SK-N-SH treated with all-trans-retinoic acid at 6 μM for 48 hours (cell line): Measurements from ENCODE around the gene MSLN.
"Not testable (repeated sequence)": the region's sequence is repeated elsewhere in the genome, so short reads cannot be mapped to it uniquely, and the experiment has no call there.

Source experiments
- ATAC-seq: fragments of 200-7000 bp; cut with Tn5 transposase; 3 replicates; pipeline ENCODE4 v1.9.1; 2020; ENCODE audit warnings: mild to moderate bottlenecking, moderate library complexity
- ARNTL ChIP-seq: fragments of 450-650 bp; formaldehyde crosslinking; IDR thresholded peaks from 2 replicates; pipeline ENCODE4 v1.5.0; 2020; ENCODE audit warnings: low read depth, mild to moderate bottlenecking, moderate library complexity, borderline replicate concordance
- BACH2 ChIP-seq: fragments of 250-450 bp; sonication (Bioruptor Pico); IDR thresholded peaks from 2 replicates; pipeline ENCODE4 v1.9.0; 2021; ENCODE audit warnings: mild to moderate bottlenecking, borderline replicate concordance
- CSRNP3 ChIP-seq: fragments of 250-450 bp; sonication (Bioruptor Pico); IDR thresholded peaks from 2 replicates; pipeline ENCODE4 v1.5.1; 2021; ENCODE audit warnings: mild to moderate bottlenecking, moderate library complexity
- ESRRG ChIP-seq: fragments of 250-450 bp; sonication (Bioruptor Pico); IDR thresholded peaks from 2 replicates; pipeline ENCODE4 v1.6.1; 2021; ENCODE audit warnings: mild to moderate bottlenecking
- GLIS3 ChIP-seq: fragments of 250-450 bp; sonication (Bioruptor Pico); IDR thresholded peaks from 2 replicates; pipeline ENCODE4 v1.5.0; 2020; ENCODE audit warnings: mild to moderate bottlenecking, moderate library complexity
- ISL1 ChIP-seq: fragments of 250-450 bp; sonication (Bioruptor Pico); IDR thresholded peaks from 2 replicates; pipeline ENCODE4 v2.1.2; 2022; ENCODE audit warnings: mild to moderate bottlenecking, moderate library complexity
- OSR1 ChIP-seq: fragments of 250-450 bp; sonication (Bioruptor Pico); IDR thresholded peaks from 2 replicates; pipeline ENCODE4 v1.8.0; 2022; ENCODE audit warnings: moderate library complexity, mild to moderate bottlenecking, inconsistent platforms
- POU6F1 ChIP-seq: fragments of 250-450 bp; sonication (Bioruptor Pico); IDR thresholded peaks from 2 replicates; pipeline ENCODE4 v1.8.0; 2021; ENCODE audit warnings: low read depth, mild to moderate bottlenecking, moderate library complexity, borderline replicate concordance
- PPARA ChIP-seq: fragments of 250-450 bp; sonication (Bioruptor Pico); IDR thresholded peaks from 2 replicates; pipeline ENCODE4 v1.5.0; 2020; ENCODE audit warnings: mild to moderate bottlenecking, borderline replicate concordance
- RARB ChIP-seq: fragments of 250-450 bp; sonication (Bioruptor Pico); IDR thresholded peaks from 2 replicates; pipeline ENCODE4 v1.8.0; 2021; ENCODE audit warnings: mild to moderate bottlenecking, moderate library complexity
- SNAI2 ChIP-seq: fragments of 250-450 bp; sonication (Bioruptor Pico); IDR thresholded peaks from 2 replicates; pipeline ENCODE4 v1.5.0; 2020; ENCODE audit warnings: mild to moderate bottlenecking, moderate library complexity
- TCF4 ChIP-seq: fragments of 250-450 bp; sonication (Bioruptor Pico); IDR thresholded peaks from 2 replicates; pipeline ENCODE4 v1.8.0; 2021; ENCODE audit warnings: mild to moderate bottlenecking, moderate library complexity, borderline replicate concordance
- TOX ChIP-seq: fragments of 250-450 bp; sonication (Bioruptor Pico); IDR thresholded peaks from 2 replicates; pipeline ENCODE4 v1.8.0; 2021; ENCODE audit warnings: mild to moderate bottlenecking, moderate library complexity, borderline replicate concordance
- ZC3H10 ChIP-seq: fragments of 250-450 bp; sonication (Bioruptor Pico); IDR thresholded peaks from 2 replicates; pipeline ENCODE4 v1.5.1; 2021; ENCODE audit warnings: mild to moderate bottlenecking, moderate library complexity
- ZFP3 ChIP-seq: fragments of 250-450 bp; sonication (Bioruptor Pico); IDR thresholded peaks from 2 replicates; pipeline ENCODE4 v1.5.0; 2020; ENCODE audit warnings: mild to moderate bottlenecking, moderate library complexity
- ZFP30 ChIP-seq: fragments of 450-650 bp; formaldehyde crosslinking; IDR thresholded peaks from 2 replicates; pipeline ENCODE4 v1.5.0; 2022; ENCODE audit warnings: mild to moderate bottlenecking, moderate library complexity
- ZNF565 ChIP-seq: fragments of 450-650 bp; formaldehyde crosslinking; conservative IDR thresholded peaks from 2 replicates; pipeline ENCODE4 v1.5.0; 2020; ENCODE audit warnings: low read depth, mild to moderate bottlenecking, moderate library complexity
- ZNF70 ChIP-seq: fragments of 450-650 bp; formaldehyde crosslinking; IDR thresholded peaks from 2 replicates; pipeline ENCODE4 v1.5.0; 2020; ENCODE audit warnings: mild to moderate bottlenecking, moderate library complexity
- ZNF8 ChIP-seq: fragments of 450-650 bp; formaldehyde crosslinking; IDR thresholded peaks from 2 replicates; pipeline ENCODE4 v1.5.0; 2020; ENCODE audit warnings: mild to moderate bottlenecking, moderate library complexity
- TF ChIP-seq, protein P1 (sequence below): fragments of 250-450 bp; sonication (Bioruptor Pico); IDR thresholded peaks from 2 replicates; pipeline ENCODE4 v1.5.1; 2020; ENCODE audit warnings: low read depth, mild to moderate bottlenecking, moderate library complexity
- TF ChIP-seq, protein P2 (sequence below): fragments of 250-450 bp; sonication (Bioruptor Pico); IDR thresholded peaks from 2 replicates; pipeline ENCODE4 v1.8.0; 2020; ENCODE audit warnings: mild to moderate bottlenecking, moderate library complexity, borderline replicate concordance

Gene MSLN

GRCh38 chr16:751152-752006 lies 9.2 kb upstream of the MSLN start:
- ATAC-seq: no peak
- TF ChIP-seq ZFP30: no peak
- no peak for TF ChIP-seq ZNF8 (CRISPR knock-in tag)
- TF ChIP-seq ZC3H10 (CRISPR knock-in tag): no peak
- no peak for TF ChIP-seq POU6F1 (CRISPR knock-in tag)
- no peak for TF ChIP-seq TCF4
- TF ChIP-seq SNAI2 (CRISPR knock-in tag): no peak
- TF ChIP-seq ZNF565 (CRISPR knock-in tag): no peak
- TF ChIP-seq ESRRG (CRISPR knock-in tag): no peak
- no peak for TF ChIP-seq ZNF70
- no peak for TF ChIP-seq PPARA
- TF ChIP-seq, protein P1, sequence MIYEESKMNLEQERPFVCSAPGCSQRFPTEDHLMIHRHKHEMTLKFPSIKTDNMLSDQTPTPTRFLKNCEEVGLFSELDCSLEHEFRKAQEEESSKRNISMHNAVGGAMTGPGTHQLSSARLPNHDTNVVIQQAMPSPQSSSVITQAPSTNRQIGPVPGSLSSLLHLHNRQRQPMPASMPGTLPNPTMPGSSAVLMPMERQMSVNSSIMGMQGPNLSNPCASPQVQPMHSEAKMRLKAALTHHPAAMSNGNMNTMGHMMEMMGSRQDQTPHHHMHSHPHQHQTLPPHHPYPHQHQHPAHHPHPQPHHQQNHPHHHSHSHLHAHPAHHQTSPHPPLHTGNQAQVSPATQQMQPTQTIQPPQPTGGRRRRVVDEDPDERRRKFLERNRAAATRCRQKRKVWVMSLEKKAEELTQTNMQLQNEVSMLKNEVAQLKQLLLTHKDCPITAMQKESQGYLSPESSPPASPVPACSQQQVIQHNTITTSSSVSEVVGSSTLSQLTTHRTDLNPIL (CRISPR knock-in tag): no peak
- TF ChIP-seq BACH2 (CRISPR knock-in tag): no peak
- TF ChIP-seq ISL1 (CRISPR knock-in tag): no peak
- no peak for TF ChIP-seq CSRNP3
- no peak for TF ChIP-seq OSR1 (CRISPR knock-in tag)
- TF ChIP-seq ARNTL (CRISPR knock-in tag): no peak
- no peak for TF ChIP-seq TOX
- TF ChIP-seq, protein P2, sequence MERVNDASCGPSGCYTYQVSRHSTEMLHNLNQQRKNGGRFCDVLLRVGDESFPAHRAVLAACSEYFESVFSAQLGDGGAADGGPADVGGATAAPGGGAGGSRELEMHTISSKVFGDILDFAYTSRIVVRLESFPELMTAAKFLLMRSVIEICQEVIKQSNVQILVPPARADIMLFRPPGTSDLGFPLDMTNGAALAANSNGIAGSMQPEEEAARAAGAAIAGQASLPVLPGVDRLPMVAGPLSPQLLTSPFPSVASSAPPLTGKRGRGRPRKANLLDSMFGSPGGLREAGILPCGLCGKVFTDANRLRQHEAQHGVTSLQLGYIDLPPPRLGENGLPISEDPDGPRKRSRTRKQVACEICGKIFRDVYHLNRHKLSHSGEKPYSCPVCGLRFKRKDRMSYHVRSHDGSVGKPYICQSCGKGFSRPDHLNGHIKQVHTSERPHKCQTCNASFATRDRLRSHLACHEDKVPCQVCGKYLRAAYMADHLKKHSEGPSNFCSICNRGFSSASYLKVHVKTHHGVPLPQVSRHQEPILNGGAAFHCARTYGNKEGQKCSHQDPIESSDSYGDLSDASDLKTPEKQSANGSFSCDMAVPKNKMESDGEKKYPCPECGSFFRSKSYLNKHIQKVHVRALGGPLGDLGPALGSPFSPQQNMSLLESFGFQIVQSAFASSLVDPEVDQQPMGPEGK (CRISPR knock-in tag): no peak

DNA sequence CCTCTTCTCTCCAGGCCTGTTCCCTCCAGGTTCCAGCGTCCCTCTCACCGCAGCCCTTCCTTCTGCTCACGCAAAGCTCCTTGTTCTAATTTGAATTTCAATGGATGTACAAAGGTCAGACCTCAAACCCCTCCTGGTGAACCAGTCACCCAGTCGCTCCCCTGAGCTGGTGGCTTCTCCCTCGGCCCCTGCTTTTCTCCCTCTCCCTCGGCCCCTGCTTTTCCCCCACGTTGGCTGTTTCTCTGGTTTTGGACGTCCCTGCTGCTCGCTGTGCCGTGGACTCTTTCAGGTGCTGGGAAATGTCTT lies 8.6 kb upstream of the MSLN start:
- ATAC-seq: no peak

GRCh38 chr16:754121-754607 lies 6.4 kb upstream of the MSLN start:
- not testable (repeated sequence) for ATAC-seq

More for the DNA sequence above, 8.6 kb upstream of the MSLN start:
- TF ChIP-seq ZC3H10 (CRISPR knock-in tag): no peak
- no peak for TF ChIP-seq RARB
- TF ChIP-seq PPARA: no peak
- TF ChIP-seq ZFP30: no peak
- no peak for TF ChIP-seq ISL1 (CRISPR knock-in tag)
- TF ChIP-seq POU6F1 (CRISPR knock-in tag): no peak
- TF ChIP-seq GLIS3 (CRISPR knock-in tag): no peak
- no peak for TF ChIP-seq SNAI2 (CRISPR knock-in tag)
- TF ChIP-seq ZNF8 (CRISPR knock-in tag): no peak
- no peak for TF ChIP-seq TCF4
- TF ChIP-seq OSR1 (CRISPR knock-in tag): no peak
- no peak for TF ChIP-seq ZNF565 (CRISPR knock-in tag)

GRCh38 chr16:754656-755055 lies 5.9 kb upstream of the MSLN start:
- ATAC-seq: no peak
- TF ChIP-seq BACH2 (CRISPR knock-in tag) (no peak), ZC3H10 (CRISPR knock-in tag) (no peak), ARNTL (CRISPR knock-in tag) (no peak), TOX (no peak), ZFP3 (CRISPR knock-in tag) (no peak), ISL1 (CRISPR knock-in tag) (no peak), OSR1 (CRISPR knock-in tag) (no peak), GLIS3 (CRISPR knock-in tag) (no peak)
